ENCODE data around the gene STARD9.

GRCh38 chr15:42612367-42612912, 37.0 kb downstream of the STARD9 start:
- TF ChIP-seq CTCF (conservative IDR thresholded peaks at IDR 0.05 in 1 of 2, IDR thresholded peaks at IDR 0.05 in 1 of 2; ENCODE audit: extremely low read depth in 1 of 2, insufficient read depth in 1 of 2, low read depth in 1 of 2, low read length in 2 of 2) (no peak), EZH2 (IDR thresholded peaks at IDR 0.05; ENCODE audit: borderline replicate concordance, low read length) (no peak)

All from mammary epithelial cell (primary cell).